GM18867 (cell line): ENCODE data around the gene GABRR3.
A peak's percentile ranks its signal among the peaks of the same experiment; 100 is the strongest.

Experiments used
- ATAC-seq: cut with Tn5 transposase; IDR thresholded peaks from one replicate; pipeline ENCODE4 v1.9.1; 2021; ENCODE audit warnings: mild to moderate bottlenecking, moderate library complexity; ENCODE audit not compliant: unreplicated experiment

Gene GABRR3

DNA sequence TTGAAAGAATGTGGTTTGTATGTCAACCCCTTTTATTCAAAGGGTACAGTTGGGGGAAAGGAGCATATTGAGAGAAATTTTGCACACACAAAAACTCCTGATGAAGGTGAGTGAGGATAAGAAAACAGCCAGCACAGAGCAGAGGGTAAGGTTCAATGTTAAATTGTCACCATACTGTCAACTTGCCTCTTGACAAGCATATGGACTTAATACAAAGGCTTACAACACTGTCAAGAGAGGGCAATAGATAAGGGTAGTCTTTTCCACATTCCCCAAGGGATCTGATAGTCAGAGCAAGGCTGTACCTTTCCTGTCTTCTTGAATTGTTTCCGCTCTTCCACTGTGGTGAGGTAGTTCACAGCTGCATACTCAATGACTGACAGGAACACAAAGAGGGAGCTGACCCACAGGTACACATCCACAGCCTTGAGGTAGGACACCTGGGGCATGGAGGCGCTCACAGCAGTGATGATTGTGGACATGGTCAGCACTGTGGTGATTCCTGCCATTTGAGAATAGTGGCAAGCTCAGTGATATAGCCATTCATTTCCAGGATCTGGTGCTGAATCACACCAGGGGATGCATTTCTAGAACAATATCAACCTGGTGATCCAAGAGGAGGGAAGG, 42.5 kb downstream of the GABRR3 start:
- no peak for ATAC-seq

DNA sequence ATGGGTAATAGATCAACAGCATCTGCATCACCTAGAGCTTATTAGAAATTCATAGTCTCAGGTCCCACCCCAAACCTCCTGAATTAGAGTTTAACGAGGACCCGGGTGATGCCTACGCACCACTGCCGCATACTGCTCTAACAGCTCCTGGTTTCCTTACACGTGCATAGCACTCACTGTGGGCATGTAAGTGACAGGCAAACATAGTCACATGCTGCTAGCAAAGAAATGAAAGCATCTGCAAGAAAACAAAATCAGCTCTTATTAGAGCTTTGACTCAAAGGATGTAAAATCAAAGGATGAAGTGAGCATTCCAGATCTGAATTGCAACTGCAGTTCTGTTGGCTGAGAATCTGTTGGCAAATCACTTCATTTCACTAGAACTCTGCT, 43.8 kb downstream of the GABRR3 start:
- ATAC-seq = no peak

DNA sequence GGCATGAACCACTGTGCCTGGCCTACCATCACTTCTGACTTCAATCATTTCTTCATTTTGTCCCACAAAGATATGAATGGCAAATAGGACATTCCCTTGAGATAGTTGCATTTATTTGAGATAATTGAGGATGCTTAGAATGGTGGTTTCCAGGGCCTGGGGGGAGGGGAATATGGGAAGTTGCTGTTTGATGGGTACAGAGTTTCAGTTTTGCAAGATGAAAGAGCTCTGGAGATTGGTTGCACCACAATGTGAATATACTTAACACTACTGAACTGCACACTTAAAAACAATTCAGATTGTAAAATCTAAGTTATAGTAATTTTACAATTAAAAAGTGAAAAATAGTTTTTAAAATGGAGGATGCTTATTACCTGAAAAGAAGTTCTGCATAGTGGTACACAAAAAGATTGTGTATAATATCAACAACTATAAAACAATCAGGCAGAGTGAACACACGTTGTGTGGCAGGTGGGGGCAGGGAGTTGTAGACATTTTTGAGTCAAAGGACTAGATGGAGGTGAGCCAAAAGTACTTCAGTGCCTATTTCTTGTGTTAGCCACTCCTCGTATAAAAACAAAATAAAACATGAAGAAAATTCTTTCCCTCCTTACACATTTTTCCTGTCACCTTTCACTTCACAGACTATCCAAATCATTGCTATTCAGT, 44.4 kb downstream of the GABRR3 start:
- no peak for ATAC-seq

DNA sequence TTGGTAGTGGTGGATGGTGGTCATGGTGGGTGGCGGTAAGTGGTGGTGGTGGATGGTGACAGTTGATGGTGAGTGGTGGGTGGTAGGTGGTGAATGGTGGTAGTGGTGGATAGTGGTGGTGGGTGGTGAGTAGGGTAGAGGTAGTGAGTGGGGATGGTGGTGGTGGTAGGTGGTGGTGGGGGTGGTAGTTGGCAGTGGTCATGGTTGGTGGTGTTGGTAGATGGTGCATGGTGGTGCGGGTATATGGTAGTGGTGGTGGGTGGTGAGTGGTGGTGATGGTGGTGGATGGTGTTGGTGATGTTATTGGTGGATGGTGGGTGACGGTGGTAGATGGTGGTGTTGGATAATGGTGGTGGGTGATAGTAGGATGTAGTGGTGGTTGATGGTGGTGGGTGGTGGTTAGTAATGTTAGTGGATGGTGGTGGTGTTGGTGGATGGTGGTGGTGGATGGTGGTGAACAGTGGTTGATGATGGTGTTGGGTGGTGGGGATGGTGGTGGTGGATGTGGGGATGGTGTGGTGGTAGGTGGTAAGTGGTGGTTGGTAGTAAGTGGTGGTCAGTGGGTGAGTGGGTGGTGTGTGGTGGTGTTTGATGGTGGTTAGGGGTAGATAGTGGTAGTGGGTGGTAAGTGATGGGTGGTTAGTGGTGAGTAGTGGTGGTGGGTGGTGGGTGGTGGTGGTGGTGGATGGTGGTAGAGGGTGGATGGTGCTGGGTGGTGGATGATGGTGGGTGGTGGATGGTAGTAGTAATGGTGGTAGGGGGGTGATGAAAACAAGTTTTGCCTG, 46.1 kb downstream of the GABRR3 start:
- ATAC-seq = no peak

DNA sequence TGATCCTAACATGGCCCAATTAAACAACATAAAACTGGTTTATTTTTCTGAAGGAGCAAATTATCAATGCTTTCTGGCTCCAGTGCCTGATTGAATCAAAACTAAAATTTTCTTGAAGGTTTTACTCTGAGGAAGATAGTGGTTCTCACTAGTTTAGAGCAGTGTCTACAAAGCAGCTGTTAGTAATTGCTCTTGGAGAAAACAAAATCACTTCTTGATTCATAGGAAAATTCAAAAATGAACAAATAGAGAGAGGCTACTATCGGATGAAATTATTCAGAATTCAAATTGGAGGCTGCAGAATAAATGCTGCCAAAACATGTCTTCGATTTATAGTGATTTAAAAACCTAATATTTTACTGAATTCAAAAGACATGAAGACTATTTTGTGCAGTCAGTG, 47.8 kb downstream of the GABRR3 start:
- ATAC-seq = no peak

DNA sequence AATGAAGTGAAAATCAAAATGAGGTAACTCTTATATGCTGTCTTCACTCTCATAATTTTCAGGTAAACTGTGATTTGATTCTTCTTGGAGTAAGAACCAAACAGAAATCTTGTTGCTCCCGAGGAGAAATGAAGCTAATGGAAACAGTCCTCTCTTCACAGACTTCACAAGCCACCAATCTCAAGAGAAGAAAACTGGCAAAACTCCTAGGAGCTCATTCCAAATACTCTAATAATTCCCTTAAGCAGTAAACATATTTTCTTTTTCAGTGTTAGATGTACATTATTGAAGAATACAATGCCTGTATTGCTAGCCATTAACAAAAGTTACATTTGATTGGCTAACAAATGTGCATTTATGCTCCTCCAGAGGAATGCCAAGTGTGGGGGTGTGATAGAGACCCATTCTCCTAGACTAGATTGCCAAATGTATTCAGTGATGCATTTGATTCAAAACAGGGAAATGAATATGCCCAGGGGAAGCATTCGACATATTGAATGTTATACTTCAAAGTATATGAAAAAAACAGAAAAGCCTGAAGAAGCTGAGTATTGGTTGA, 51.1 kb downstream of the GABRR3 start:
- no peak for ATAC-seq

DNA sequence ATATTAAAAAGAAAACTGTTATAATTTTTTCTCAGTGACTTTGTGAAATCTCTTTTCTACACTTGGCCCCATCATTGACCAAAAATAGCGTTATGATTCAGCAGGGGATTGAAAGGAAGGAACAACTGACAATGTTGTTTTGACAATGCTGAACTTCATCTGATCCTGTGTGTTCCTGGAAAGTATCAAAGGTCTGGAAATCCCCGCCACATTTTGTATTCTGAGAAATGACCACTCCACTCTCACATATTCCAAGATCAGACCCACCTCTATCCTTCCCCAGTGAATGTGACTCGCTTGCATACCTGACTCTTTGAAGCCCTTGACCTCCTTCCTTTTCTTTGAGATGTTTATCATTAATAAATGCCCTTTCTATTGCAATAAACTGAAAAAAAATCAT, 53.2 kb downstream of the GABRR3 start:
- ATAC-seq = no peak

DNA sequence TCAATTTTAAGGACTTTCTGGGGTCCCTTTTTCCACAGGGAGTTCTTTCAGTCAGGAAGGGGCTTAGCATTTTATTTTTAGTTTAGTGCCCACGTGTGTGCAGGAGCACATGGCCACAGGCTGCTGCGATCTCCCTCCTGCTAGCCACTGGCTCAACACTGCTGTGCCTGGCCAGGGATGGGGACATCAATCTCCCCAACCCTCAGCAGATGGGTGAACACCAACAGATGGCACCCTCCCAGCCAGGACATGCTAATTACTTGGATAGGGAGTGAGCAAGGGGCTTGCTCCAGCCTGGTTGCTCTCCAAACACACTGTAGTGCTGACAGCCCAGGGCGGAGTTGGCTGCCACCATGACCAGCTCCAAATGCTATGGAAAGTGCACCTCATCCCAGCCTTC, 55.5 kb downstream of the GABRR3 start:
- ATAC-seq = no peak

DNA sequence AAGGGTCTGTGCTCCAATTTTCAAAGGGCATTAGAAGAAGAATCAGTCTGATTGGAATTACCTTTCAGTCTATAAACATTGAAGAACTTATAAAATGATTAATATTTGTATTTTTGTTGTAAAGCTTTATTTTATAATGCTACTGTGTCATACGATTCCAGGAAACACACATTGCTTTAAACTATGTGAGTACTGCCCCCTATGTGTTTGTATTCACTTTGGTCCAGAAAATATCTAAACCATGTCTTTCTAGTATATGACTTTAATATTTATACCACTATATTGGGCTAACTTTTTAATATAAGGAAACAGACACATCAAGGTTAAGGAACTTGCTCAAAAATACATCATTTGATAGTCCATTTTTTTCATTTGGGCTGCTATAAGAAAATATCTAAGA, 59.6 kb downstream of the GABRR3 start:
- ATAC-seq = no peak

DNA sequence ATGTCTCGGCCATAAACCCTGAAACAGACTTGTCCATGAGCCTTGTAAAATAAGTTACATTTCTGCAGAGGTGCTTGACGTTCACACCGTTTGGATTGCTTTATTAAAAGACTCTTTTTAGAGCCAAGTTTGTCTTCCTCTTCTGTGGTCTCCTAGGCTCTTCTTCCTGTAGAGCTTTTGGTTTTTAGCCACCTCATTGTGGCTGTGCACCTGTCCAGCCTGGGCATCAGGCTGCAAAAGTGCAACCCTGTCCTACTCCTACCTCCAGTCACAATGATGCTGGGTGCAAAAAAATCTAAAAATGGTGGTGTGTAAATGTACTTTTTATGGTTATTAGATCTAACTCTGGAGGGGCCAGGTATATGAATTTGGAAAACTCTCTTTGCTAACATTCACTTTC, 60.1 kb downstream of the GABRR3 start:
- no peak for ATAC-seq

DNA sequence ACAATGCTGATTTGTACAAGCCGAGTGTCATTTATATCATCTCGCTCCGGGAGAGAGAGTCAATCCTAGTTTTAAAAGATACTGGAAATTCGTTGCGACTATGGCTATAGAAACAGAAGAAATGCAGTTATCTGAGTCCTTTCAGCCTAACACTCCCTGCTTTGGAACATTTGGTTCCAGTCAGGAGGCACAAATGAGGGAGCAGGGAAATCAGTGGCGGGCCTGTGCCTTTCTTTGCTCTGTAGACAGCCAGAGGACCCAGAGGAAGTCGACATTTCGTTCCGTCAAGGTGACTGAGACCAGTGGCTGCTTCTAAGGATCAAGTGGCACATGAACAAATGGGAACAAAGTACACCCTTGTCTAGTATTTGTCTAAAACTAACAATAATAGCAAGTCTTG, 62.1 kb downstream of the GABRR3 start:
- ATAC-seq = no peak

DNA sequence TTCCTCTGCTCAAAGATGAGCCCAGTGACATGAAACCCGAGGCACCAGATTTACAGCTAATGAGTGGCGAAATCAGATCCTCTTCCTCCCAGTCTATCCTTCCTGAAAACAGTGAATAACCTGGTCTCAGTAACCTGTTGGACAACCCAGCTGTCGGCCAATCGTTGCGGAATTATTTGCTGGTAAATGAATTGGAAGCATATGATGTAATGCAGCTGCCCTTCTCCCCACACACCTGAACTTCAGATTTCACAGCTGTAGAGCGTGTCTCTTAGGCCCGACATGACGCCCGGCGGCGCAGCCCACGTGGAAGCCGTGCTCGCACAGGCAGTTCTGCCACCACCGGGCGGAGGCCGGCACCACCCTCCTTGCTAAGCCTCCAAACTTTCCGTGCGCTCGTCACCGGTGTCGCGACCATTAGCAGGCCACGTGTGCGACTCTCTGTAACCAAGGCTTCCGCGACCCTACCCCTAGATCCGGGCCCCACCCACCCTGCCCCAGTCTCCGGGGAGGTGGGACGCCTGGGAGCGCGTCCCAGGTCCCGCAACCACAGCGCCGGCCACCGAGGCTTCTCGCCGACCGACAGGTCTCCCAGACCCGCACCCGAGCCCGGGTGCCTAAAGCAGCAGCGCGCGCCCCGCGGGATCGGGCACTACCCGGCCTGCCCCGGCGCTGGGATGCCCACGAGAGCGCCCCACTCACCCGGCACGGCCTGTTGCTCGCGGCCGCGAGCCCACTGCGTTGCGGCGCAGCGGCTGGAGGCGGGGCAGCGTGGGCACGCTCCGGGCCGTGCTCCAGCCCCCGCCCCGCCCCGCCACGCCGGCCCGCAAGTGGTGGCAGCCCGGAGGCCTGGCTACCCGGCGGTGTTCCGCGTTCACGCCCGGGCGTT, 63.2 kb downstream of the GABRR3 start, which contains the start of gene RIOX2:
TSS of gene RIOX2 (minus strand) at position 753 of the 889 bp plus-strand sequence. CDS start 4,838 bp downstream, outside the sequence.
- ATAC-seq = peak; percentile 91

DNA sequence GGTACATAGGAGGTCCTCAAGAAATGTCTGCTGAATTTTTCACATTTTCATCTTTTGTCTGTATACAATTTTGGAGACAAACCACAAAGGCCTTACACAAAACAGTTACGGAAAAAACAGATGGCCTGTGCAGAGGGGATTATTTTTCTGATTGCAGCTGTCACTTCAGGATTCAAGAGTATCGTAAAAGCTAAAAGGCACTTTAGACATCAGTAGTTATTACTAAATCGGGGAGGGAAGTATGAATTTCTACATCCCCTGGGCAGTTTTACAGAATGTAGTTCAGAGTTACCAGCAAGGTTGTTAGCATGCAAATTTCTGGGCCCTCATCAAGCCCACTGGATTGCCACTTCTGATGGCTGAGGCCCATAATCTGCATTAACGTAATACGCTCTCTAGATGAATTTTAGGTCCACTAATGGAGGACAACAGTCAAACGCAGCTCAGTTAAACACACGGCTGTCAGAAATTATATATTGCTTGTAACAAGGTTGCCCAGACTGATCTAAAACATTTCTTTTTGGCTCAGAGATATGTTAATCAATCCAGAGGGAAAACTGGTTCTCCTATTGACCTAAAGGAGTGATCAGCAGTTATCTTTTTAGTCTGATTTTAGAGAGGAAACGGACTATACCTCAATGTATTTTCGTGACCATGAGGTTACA, 64.0 kb downstream of the GABRR3 start:
- no peak for ATAC-seq

DNA sequence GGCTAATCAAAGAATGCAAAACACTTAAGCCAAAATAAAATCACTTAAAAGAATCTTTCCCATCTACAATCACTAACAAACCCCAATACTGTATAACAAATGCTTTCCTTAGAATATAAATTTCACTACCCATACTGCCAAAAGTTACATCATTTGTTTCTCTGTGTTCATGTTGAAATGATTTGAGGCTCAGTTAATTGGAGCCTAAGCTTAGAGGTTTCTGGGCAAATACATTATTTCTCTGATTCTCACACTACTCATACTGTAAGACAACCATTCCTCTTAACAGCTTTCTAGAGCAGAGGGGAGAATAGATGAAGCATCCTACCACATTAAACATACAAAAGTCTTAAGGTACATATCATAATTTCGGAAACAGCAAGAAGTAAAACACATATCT, 65.0 kb downstream of the GABRR3 start:
- ATAC-seq = no peak

DNA sequence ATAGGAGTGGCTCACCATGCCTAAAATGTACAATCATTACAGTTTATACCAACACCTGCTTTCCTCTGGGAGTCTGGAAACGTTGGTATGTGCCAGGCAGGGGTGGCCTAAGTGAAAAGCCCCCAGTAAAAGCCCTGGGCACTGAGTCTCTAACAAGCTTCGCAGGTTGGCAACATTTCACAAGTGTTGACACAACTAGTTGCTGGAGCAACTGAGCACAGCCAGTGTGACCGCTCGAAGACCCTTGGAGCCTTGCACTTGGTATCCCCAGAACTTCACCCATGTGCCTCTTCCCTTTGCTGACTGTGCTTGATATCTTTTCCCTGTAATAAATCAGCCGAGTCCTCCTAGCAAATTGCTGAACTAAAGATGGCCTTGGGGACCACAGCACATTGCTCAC, 65.6 kb downstream of the GABRR3 start:
- no peak for ATAC-seq

DNA sequence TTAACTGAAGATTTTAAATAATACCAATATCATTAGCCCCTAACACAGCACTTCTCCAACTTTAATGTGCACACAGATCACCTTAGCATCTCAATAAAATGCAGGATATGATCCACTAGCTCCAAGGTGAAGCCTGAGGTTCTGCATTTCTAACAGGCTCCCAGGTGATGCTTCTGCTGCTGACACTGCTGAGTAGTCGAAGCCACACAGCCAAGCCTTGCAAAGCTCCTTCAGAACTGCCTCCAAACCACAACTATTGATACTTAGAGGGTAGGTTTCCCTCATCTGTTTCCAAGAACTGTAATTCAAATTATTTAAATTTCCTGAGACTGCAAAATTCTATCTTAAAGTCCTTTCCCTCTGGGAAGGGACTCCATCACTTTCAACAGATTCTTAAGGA, 66.7 kb downstream of the GABRR3 start:
- ATAC-seq = no peak

DNA sequence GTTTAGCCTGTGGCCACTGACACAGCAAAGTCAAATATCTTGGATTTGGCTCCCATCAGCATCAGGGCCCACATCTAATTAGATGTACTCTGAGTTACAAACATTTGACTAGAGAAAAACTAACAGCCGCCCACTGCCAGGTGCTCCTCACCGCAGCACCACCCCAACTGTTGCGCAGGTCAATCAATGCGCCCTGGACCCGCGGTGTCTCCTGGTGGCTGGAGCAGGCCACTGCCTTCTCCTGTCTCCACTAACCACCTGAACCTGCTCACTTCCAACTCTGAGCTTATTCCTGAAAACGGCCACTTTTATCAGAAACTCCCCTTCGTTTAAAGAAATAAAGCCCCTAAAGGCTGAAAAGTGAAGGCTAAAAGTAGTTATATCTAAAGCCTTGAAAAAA, 67.1 kb downstream of the GABRR3 start:
- no peak for ATAC-seq

DNA sequence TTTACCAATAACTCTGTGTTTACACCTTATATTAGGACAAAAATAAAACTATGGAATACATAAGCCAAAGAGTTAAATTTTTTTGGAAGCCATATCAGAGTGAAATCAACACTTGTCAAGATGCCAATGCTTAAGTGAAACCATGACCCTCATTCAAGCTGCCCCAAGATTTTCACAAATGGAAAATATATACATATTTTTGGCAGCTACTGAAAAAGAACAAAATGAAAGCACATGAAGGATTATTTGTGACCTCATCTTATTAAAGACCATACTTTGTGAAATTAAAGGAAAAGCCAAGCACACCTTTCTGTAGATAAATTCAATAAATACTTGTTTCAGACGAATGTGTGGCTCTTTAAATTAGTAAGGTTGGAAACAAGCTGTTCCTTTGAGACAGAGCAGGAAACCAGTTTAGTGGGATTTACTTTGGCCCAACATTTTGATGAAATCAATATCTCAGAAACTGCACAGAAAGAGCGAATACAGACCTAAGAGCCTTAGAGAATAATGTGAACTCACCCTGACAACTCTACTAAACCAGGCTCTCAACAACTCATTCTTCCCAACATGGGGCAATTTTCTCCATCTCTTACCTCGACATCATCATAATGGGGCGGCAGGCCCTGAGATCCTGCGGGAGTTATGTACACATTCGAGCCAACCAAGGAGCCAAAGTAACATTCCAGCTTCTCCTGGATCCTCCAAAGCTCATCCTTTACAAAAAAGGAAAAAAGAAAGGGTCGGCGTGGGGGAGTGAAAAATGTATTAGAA, 73.9 kb downstream of the GABRR3 start:
- ATAC-seq = no peak

DNA sequence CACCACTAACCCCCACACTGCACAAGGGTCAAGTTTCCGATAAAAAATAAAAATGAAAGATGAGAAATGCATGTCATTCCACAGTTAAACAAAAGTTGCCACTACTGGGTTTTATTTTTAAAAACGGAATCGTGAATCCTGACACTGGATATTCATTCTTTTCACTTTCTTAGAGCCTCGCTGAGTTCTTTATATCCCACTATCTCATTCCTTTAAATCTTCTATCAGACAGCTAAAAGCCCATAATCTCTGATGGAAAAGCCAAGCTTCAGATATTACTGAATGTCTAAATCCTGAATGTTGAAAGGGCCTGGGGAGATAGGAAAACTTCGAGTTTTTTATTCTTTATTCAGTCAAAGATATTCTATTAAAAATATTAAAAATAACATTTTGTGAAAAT, 74.6 kb downstream of the GABRR3 start:
- no peak for ATAC-seq

DNA sequence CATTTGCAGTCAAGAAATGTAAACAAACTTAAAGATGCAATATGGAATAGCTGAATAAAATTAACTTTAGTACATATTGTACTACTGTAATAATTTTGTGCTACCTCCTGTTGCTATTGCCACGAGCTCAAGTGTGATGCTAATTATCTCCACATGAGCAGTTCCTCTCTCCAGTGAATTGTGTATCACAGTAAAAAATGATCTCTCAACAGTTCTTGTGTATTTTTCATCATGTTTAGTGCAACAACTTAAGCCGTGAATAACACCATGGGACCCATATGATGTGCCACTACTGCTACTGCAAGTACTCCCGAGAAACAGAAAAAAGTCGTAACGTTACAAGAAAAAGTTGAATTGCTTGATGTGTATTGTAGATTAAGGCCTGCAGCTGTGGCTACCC, 75.2 kb downstream of the GABRR3 start:
- ATAC-seq = no peak
